B cell (primary cell): ENCODE measurements around the gene ARHGEF39. TPM values are rescaled to one million over a fixed set of nuclear protein-coding genes. Genes with fewer than 3 reads are reported as not detected.
A peak's percentile ranks its signal among the peaks of the same experiment; 100 is the strongest.

Source experiments
- ATAC-seq: fragments of 200-7000 bp; cut with Tn5 transposase; one replicate; pipeline ENCODE4 v1.10.0; 2021; ENCODE audit warnings: low read depth, mild to moderate bottlenecking, moderate number of reproducible peaks, moderate library complexity
- CTCF ChIA-PET: fragments of 350-600 bp; sonication (Branson Sonifier 250); formaldehyde crosslinking; loops from one replicate; lab custom pipeline; 2021; ENCODE audit warnings: antibody characterized with exemption, inconsistent platforms; lab: Charles Lee
- POLR2A ChIA-PET: fragments of 350-600 bp; sonication (Branson Sonifier 250); formaldehyde crosslinking; loops from one replicate; lab custom pipeline; 2021; ENCODE audit warnings: antibody characterized with exemption; lab: Charles Lee
- DNase-seq: peaks from one replicate; pipeline ENCODE4 v3.0.0; 2013
- H2AFZ ChIP-seq: 2 replicates; pipeline ENCODE4 v1.6.1; 2012; ENCODE audit warnings: mild to moderate bottlenecking, low read depth, low read length; ENCODE audit not compliant: insufficient read depth, poor library complexity, severe bottlenecking
- H3K27ac ChIP-seq, 2 donors: 1 replicate in 1 of 2; 2 replicates in 1 of 2; pipeline ENCODE4 v1.5.1; 2012 to 2013; ENCODE audit warnings: low read length in 2 of 2, mild to moderate bottlenecking in 2 of 2, moderate library complexity in 1 of 2
- H3K27me3 ChIP-seq, 4 experiments: fragments of 200-600 bp in 1 of 4; sonication (generic) in 1 of 4; replicated peaks in 1 of 4; 1 replicate in 2 of 4; 2 replicates in 2 of 4; pipeline versions ENCODE4 v1.6.1 to v1.7.0; 2013 to 2016; ENCODE audit warnings: low read length in 3 of 4, mild to moderate bottlenecking in 2 of 4, mixed read lengths in 1 of 4, moderate library complexity in 1 of 4; ENCODE audit not compliant: insufficient read depth in 4 of 4, control insufficient read depth in 3 of 4; ENCODE audit errors: control extremely low read depth in 1 of 4
- H3K36me3 ChIP-seq, 2 experiments: replicated peaks in 1 of 2; 1 replicate in 1 of 2; 2 replicates in 1 of 2; pipeline versions ENCODE4 v1.6.1 to v1.7.1; 2013; ENCODE audit warnings: low read length in 1 of 2; ENCODE audit not compliant: insufficient read depth in 2 of 2, control insufficient read depth in 1 of 2; ENCODE audit errors: control extremely low read depth in 1 of 2, extremely low read depth in 1 of 2
- H3K4me1 ChIP-seq, 2 donors: fragments of 200-600 bp in 1 of 2; sonication (generic) in 1 of 2; 1 replicate in 1 of 2; 2 replicates in 1 of 2; pipeline versions ENCODE4 v1.5.1 to v1.6.1; 2013 to 2017; ENCODE audit warnings: low read length in 2 of 2; ENCODE audit not compliant: control insufficient read depth in 2 of 2, insufficient read depth in 2 of 2
- H3K4me2 ChIP-seq: replicated peaks from 2 replicates; pipeline ENCODE3; 2012; ENCODE audit warnings: mild to moderate bottlenecking, low read depth, low read length; ENCODE audit not compliant: poor library complexity, severe bottlenecking
- H3K4me3 ChIP-seq, 5 experiments: fragments of 200-600 bp in 1 of 5; sonication (generic) in 1 of 5; 1 replicate in 3 of 5; 2 replicates in 2 of 5; pipeline versions ENCODE4 v1.5.1 to v1.7.0; 2011 to 2016; ENCODE audit warnings: low read length in 4 of 5, mild to moderate bottlenecking in 4 of 5, low read depth in 2 of 5, control low read depth in 1 of 5, moderate library complexity in 1 of 5; ENCODE audit not compliant: insufficient read depth in 1 of 5; ENCODE audit errors: control extremely low read depth in 1 of 5, extremely low read depth in 1 of 5
- H3K79me2 ChIP-seq: fragments of 200-600 bp; sonication (generic); one replicate; pipeline ENCODE4 v1.6.0; 2016; ENCODE audit warnings: low read length; ENCODE audit not compliant: control insufficient read depth, insufficient read depth
- H3K9ac ChIP-seq: fragments of 200-600 bp; sonication (generic); 2 replicates; pipeline ENCODE4 v1.6.1; 2017; ENCODE audit warnings: mild to moderate bottlenecking, low read length, moderate library complexity
- H3K9me3 ChIP-seq, 3 donors: one replicate each; pipeline versions ENCODE4 v1.6.1 to v1.7.1; 2013; ENCODE audit warnings: low read length in 2 of 3; ENCODE audit not compliant: control insufficient read depth in 2 of 3, insufficient read depth in 1 of 3; ENCODE audit errors: control extremely low read depth in 1 of 3
- H4K20me1 ChIP-seq: 2 replicates; pipeline ENCODE4 v1.6.0; 2012; ENCODE audit warnings: mild to moderate bottlenecking, low read length; ENCODE audit not compliant: insufficient read depth, control insufficient read depth, poor library complexity, severe bottlenecking
- H3K27ac Mint-ChIP-seq: one replicate; pipeline ENCODE4 v1.8.0; 2021; ENCODE audit warnings: mixed read lengths
- H3K27me3 Mint-ChIP-seq: one replicate; pipeline ENCODE4 v1.8.0; 2021; ENCODE audit warnings: mixed read lengths
- H3K4me1 Mint-ChIP-seq: one replicate; pipeline ENCODE4 v1.8.0; 2021; ENCODE audit warnings: mixed read lengths
- H3K4me3 Mint-ChIP-seq: one replicate; pipeline ENCODE4 v1.8.0; 2021; ENCODE audit warnings: mixed read lengths
- H3K9me3 Mint-ChIP-seq: one replicate; pipeline ENCODE4 v1.8.0; 2022; ENCODE audit warnings: mixed read lengths; ENCODE audit not compliant: insufficient read depth
- EZH2 ChIP-seq: IDR thresholded peaks from 2 replicates; pipeline ENCODE4 v1.6.1; 2012; ENCODE audit warnings: borderline replicate concordance, low read depth, mild to moderate bottlenecking, moderate library complexity, low read length; ENCODE audit not compliant: insufficient read depth, poor library complexity, severe bottlenecking
- WGBS: methylation state at CpG from one replicate; pipeline ENCODE4 v1.1.5; 2013; ENCODE audit warnings: missing lambda C conversion rate; ENCODE audit not compliant: insufficient coverage; 5-methylcytosine and 5-hydroxymethylcytosine counted together
- intact Hi-C: fragments of 100-400 bp; cut with micrococcal nuclease; formaldehyde crosslinking; loops from one replicate; pipeline ENCODE4 v1.10.0; 2022
- polyA plus RNA-seq: library from polyadenylated mRNA; depleted of rRNA; stranded (reverse); fragments of >200 nt; gene quantifications from 2 replicates; pipeline ENCODE4 v1.2.3, GENCODE V29; 2012
- total RNA-seq, 2 donors: library from RNA; stranded (reverse); fragments of 120-200 nt in 1 of 2; gene quantifications; 1 replicate in 1 of 2; 2 replicates in 1 of 2; pipeline versions ENCODE4 v1.2.3 to v1.2.4, GENCODE V29; 2013 to 2022
- TF ChIP-seq, protein P1 (sequence below): fragments of 200-600 bp; IDR thresholded peaks from one replicate; pipeline ENCODE4 v1.8.0; 2022; ENCODE audit warnings: antibody characterized with exemption, mild to moderate bottlenecking

ARHGEF39 gene
- total and polyA plus RNA-seq, 2 donors (not counting 1 experiment from before 2014, with no cell fraction given): 0.40 to 0.62 TPM

DNA sequence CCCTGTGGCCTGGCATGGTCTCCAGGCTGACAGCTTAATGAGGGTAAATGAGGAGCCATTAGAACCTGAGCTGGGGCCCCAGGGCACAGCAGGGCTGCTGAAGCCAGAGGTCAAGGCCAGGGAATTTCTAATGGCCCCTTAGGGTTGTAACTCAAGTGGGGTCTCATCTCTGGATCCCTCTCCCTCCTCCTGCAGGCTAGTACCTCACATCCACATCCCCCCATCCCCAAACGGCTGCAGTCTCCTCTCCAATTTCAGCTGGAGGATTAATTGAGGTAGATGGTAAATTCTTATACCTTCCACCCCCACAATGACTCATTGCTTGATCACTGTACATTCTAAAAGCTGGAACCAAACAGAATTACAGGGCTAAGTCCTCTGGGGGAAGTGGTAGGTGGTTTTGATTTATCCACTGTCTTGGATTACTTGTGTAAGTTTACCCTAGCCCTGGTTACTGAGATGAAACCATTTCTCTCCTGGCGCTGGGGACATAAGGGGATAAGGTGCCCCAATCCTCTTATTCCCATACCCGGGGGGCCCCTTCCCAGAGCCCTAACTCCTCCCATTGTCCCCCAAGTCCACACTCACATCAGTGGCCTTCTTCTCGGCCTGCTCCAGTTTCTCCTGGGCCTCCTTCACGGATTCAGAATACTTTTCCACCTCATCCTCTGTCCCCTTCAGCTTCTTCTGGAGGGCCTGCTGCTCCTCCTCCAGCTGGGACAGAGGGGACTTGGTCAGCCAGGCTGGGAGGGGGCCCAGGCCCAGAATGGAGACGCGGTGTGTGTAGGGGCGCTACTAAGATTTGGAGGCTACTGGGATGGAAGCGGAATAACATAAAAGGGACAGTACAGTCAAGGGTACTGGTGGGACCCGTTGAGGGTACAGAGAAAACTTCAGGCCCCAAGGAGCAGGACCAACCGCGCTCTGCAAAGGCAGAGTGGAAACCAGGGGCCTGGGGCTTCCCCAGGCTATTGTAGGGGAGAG lies 23.9 kb upstream of the ARHGEF39 start:
- Histone ChIP-seq H3K4me3 (no peak overlapping the region), H3K9ac (no peak overlapping the region), H2AFZ (no peak overlapping the region), H3K4me1 (peaks cover 3 to 17% of the 10 kb centered on the region in 2 donors), H3K27me3 (no peaks in the 10 kb centered on the region), H3K9me3 (no peaks in the 10 kb centered on the region), H4K20me1 (no peaks in the 10 kb centered on the region), H3K79me2 (no peaks in the 10 kb centered on the region), H3K4me2 (peak overlapping the region; percentile 15), H3K36me3 (no peaks in the 10 kb centered on the region), H3K27ac (no peak overlapping the region)
- ATAC-seq (no peak), DNase-seq (no peak)
- CTCF ChIA-PET: interaction anchor here (0.6 to 7.6 kb wide), 9 partner anchors 6 to 48 kb away, joined by 3 to 82 read pairs (median 3); partner anchors contain the start of genes CREB3 and TLN1
- Mint-ChIP-seq H3K27ac (peak overlapping the region; percentile 72), H3K9me3 (no peaks in the 10 kb centered on the region), H3K27me3 (no peaks in the 10 kb centered on the region), H3K4me1 (peaks cover 11% of the 10 kb centered on the region), H3K4me3 (peak overlapping the region; percentile 72)
- POLR2A ChIA-PET: interaction anchor here (1.4 kb wide), 1 partner anchor 16 kb away, joined by 3 read pairs; the partner anchor contains the start of gene CA9
- WGBS: 85% methylated on average over 9 of the region's 12 CpGs
- intact Hi-C loops: no loop called here
- no peak for TF ChIP-seq EZH2
- TF ChIP-seq, protein P1, sequence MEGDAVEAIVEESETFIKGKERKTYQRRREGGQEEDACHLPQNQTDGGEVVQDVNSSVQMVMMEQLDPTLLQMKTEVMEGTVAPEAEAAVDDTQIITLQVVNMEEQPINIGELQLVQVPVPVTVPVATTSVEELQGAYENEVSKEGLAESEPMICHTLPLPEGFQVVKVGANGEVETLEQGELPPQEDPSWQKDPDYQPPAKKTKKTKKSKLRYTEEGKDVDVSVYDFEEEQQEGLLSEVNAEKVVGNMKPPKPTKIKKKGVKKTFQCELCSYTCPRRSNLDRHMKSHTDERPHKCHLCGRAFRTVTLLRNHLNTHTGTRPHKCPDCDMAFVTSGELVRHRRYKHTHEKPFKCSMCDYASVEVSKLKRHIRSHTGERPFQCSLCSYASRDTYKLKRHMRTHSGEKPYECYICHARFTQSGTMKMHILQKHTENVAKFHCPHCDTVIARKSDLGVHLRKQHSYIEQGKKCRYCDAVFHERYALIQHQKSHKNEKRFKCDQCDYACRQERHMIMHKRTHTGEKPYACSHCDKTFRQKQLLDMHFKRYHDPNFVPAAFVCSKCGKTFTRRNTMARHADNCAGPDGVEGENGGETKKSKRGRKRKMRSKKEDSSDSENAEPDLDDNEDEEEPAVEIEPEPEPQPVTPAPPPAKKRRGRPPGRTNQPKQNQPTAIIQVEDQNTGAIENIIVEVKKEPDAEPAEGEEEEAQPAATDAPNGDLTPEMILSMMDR: no peak
